HG03139 (cell line): Measurements from ENCODE around the gene STARD5.
"Not testable (repeated sequence)": the region's sequence is repeated elsewhere in the genome, so short reads cannot be mapped to it uniquely, and the experiment has no call there.

Experiments
- ATAC-seq: cut with Tn5 transposase; IDR thresholded peaks from one replicate; pipeline ENCODE4 v1.9.1; 2021; ENCODE audit not compliant: unreplicated experiment

The STARD5 gene

DNA sequence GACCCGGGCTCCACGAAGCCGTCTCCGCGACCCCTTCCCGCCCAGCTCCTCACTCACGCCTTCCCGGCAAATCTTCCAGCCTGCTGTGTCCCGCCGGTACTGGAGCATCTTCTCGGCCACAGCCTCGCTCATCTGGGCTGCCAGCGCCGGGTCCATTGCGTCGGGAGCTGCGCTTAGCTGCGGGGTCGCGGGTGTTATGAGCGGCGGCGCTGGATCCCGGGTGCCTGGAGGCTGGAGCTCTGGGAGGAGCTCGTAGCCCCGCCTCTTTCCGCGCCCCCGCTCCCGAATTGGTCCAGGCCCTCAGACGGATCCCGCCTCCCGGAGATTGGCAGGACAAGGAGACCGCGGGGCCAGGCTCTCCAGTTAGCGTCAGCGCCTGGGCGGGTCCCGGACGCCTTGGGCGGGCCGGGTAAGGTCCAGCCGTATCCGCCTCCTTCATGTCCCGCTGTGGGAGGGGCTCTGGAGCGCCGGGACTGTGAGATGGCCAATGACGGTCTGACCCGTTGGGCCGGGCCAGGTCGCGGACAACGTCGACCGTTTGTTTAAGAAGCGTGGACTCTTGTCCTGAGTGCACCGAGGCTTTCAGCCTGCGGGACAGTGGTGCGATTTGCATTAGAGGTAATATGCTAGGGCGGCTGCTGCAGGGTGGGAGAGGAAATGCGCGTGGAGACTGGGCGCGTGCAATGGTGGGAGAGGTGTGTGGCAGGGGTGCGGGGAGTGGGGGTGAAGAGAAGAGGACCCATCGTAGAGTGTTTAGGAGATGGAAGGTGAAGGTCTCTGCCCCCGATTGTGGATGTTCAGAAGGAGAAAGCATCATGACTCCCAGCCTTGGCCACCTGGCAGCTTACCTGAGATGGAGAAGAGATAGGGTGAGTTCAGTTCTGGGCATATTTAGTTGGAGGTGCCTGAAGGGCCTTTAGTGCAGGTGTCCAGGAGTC lies at the start of gene STARD5:
STARD5 (minus strand) TSS at position 198 of the 938 bp plus-strand sequence; CDS start at position 156, 42 bp downstream.
- peak; percentile 100 for ATAC-seq

DNA sequence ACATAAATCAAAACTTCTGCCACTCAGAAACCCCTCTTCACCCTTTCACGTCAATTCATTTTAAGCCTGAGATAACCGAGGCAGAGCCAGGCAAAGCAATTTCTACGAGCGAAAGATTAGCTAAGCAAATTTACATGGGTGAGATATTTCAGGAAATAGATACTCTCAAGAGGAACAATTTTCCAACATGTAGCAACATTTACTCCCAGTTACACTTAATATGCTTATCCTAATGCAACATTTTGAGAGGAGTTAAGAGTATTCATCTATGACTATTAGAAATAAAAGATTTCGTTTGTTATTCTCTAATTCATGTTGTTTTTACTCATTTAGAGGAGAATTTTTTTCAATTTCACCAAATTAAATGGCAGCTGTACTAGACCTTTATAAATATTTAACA lies 49.2 kb upstream of the STARD5 start:
- ATAC-seq = no peak

- ATAC-seq = no peak
These were observed 48.6 kb upstream of the STARD5 start for GRCh38 chr15:81372575-81372974.

DNA sequence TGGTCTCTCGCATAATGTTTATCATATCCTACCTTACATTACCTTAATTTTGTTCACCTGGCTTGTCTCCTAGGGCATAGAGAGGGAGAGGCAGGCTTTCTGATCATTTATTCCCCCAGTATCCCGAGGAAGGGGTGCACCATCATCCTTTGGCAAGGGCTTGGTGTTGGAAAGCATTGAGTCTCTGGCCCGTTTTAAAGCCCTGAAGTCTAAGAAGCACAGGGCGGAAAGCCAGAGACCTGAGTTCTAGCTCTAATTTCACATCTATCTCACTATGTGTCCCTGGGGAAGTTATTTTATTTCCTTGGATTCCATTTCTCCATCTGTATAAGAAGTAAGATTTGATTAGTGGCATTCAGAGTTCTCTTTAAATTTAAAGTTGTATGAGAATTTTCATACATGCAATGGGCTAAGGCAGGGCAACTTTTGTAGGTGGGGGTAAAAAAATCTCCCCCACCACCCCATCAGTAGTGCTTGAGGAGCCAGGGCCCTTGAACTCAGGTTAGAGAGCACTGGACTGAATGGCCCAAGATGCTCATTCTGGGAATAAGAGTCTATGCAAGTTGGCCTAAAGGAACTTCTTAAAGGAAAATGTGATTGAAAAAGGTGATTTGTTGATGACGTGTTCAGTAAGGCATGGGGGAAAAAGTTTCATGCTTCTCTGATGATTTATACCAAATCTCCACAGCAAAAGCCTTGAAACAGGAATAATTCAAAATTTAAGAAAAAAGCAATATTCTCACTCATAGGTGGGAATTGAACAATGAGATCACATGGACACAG lies 40.0 kb upstream of the STARD5 start:
- no peak for ATAC-seq

DNA sequence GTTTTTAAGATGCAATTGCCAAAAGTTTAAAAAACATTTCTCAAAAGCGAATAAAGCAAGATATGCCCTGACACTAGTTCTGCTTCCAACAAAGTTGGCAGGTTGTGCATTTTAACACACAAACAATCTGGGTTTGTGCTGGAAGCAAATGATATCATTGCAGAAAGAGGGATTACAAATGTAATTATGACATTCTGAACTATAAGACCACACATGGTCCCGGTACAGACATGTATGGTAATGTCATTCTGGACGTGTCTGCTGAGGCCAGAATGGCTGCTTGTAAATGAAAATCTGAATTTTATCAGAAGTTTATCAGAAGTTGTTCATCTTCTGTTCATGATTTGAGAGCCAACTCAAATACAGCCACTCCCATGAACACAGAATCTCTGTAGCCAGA lies 39.3 kb upstream of the STARD5 start:
- no peak for ATAC-seq

DNA sequence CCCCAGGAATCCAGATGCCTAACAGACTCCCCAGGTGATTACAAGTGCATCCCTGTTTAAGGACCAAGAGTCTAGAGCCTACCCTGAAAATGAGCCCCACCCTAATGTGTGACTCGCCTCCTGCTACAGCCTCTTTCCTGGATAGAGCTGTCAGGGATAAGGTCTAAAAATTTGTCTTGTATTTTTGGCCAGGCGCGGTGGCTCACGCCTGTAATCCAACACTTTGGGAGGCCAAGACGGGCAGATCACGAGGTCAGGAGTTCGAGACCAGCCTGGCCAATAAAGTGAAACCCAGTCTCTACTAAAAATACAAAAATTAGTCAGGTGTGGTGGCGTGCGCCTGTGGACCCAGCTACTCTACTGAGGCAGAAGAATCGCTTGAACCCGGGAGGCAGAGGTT lies 38.8 kb upstream of the STARD5 start:
- ATAC-seq = no peak

GRCh38 chr15:81361891-81362290 lies 38.0 kb upstream of the STARD5 start:
- no peak for ATAC-seq

GRCh38 chr15:81360491-81360890 lies 36.5 kb upstream of the STARD5 start:
- no peak for ATAC-seq

DNA sequence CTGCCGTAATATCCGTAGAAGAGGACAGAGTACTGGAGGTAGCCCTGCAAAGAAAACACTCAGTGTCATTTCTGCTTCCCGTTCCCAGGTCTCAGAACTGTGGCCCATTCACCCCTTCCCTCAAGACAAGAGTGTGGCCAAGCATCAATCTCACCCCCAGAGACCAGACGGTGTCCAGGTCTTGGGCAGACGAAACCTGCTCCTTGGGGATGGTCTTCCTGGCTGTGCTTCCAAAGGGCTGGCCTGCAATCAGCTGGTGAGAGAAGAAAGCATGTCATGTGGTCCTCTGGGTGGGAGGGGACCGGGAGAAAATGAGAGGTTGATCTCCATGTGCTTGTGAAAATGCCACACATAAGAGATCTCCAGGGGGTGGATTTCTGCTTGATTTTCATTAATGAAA lies 34.3 kb upstream of the STARD5 start:
- ATAC-seq = no peak

DNA sequence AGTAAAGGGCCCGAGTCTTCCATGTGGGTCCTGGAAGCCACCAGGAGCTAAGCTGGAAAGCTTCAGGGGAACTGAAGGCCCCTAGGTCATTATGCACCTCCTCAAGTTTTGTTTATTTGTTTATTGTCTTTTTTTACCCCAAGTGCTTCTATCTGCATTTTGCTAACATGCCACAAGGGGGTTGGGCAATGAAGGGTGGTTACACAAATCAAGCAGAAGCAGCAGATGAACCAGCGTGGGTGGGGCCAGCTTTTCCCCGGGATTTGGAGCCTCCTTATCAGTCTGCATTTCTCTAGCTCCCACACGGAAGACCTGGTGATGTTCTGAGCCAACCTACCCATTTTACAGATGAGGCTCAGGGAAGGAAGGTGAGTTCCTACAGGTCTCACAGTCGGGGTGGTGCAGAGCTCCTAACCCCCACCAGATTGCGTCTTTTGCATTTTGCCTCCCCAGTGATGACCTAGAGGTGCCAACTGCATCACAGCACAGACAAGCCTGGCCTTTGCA lies 33.3 kb upstream of the STARD5 start:
- ATAC-seq = no peak

DNA sequence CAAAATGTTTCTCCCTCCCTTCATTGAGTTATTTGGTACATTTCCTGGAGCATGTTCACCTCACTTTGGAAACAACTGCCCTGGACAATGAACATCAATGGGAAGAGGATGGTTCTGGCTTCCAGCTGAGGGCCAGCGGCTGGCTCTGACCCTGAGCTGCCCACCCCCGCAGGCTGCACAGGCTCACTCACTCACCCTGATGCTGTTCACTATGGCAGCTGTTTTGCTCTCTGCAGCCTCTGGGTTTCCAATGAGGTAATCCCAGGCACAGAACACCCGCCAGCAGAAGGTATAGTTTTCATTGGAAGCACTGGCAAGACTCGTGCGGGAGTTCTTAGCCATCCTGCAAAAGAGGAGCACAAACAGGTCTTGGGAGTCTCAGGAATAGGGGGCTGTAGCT lies 32.3 kb upstream of the STARD5 start:
- ATAC-seq = no peak

DNA sequence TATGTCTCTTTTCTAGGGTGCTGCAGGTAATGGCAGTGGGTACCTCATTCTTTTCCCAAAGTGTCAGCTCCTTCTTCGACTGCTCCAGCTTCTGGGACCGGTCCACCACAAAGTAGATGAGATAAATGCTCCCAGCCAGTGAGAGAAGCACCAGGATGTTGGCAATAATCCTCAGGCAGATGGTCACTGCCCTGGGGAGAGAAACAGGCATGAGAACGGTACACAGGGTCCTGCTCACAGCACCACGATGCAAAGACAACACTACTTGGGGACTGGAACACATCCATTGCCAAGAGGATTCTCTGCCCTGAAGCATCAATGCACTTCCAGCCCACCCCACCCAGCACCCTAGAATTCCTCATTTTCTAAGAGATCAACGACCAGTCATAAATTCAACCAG lies 27.7 kb upstream of the STARD5 start:
- ATAC-seq = no peak

DNA sequence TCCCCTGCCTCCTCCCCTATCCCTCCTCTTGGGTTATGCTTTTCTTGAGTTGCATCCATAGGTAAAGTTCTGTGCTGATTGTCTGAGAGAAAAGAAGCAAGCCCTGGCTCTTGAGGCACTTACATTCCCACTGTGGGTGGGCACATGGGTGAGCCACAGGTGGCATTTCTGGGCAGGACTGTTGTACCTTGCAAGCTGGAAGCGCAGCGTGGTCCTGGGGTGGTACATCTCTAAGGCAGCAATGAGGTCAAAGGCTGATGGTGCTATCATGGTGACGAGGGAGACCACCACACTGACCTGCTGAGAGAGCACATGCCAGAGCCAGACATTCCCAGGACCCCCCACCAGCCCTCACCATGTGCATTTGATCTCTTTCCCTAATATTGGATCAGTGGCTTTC lies 25.3 kb upstream of the STARD5 start:
- no peak for ATAC-seq

DNA sequence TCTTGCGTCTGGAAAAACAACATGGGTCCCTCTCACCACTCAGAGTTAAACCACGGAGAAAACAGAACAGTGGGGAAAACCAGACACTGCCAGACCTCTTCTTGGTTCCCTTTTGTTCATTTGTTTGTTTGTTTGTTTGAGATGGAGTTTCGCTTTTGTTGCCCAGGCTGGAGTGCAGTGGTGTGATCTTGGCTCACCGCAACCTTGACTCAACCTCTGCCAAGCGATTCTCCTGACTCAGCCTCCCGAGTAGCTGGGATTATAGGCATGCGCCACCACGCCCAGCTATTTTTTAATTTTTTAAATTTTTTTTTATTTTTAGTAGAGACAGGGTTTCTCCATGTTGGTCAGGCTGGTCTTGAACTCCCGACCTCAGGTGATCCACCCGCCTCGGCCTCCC lies 24.8 kb upstream of the STARD5 start:
- not testable (repeated sequence) for ATAC-seq

GRCh38 chr15:81347910-81348309 lies 24.0 kb upstream of the STARD5 start:
- ATAC-seq = no peak

DNA sequence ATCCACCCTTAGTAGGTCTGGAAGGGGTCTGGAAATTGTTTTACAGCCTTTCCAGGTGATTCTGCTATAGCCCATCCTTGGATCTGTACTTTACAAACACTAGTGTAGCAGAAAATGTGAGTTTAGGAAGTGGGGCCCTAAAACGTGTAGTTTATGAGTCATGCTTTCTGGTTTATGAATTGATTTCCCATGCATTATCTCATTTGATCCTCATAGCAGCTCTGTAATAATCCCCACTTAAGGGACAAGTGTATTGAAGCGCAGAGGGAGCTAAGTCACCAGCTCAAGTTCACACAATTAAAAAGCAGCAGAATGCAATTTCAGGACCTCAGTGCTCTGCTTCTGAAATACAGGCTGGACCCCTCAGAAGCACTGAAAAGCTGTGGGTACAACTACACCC lies 22.7 kb upstream of the STARD5 start:
- ATAC-seq = no peak

DNA sequence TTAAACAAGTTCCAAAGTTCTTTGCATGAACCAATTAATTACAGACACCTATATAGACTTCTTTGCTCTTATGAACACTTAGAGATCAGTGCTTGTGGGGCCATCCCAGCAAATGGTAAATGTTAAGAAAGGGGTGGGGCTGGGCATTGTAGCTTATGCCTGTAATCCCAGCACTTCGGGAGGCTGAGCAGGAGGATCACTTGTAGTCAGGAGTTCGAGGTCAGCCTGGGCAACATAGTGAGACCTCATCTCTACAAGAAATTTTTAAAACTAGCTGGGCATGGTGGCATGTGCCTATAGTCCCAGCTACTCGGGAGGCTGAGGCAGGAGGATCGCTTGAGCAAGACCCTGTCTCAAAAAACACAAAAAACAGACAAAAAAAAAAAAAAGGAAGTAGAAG lies 19.4 kb upstream of the STARD5 start:
- no peak for ATAC-seq

- no peak for ATAC-seq
These were observed 17.4 kb upstream of the STARD5 start for GRCh38 chr15:81341351-81341750.

GRCh38 chr15:81339851-81340250 lies 15.9 kb upstream of the STARD5 start:
- no peak for ATAC-seq

DNA sequence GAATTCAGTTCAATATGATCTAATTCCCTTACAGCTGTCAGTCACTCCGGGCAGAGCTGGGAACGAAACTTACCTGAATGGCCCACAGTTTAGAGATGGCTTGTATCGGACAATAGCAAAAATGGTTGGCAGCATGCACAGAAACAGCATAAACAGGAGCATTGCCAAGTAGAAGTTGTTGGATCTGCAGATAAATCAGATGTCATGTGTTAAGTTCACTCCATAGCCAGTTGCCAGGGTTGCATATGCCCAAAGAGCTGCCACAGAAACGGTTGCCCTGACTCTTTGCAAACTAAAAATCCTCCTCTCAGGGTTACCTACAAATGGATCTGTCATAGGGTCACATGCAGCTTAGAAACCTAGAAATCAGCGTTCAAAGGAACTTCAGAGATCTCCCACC lies 15.4 kb upstream of the STARD5 start:
- ATAC-seq = no peak

GRCh38 chr15:81338170-81339007 lies 14.4 kb upstream of the STARD5 start:
- ATAC-seq = no peak
